GM12878 (cell line): ENCODE measurements around the gene FADD. TPM values are rescaled to one million over a fixed set of nuclear protein-coding genes. Genes with fewer than 3 reads are reported as not detected.

Experiments
- ATAC-seq: fragments of 200-7000 bp; cut with Tn5 transposase; 3 replicates; pipeline ENCODE4 v1.9.1; 2020; ENCODE audit warnings: mild to moderate bottlenecking, moderate library complexity
- BruUV-seq: library from RNA; stranded (reverse); fragments of 400-500 nt; replicated peaks from 2 replicates; lab custom pipeline; 2021; lab: Mats Ljungman, UMichigan
- CTCF ChIA-PET: fragments of 300-600 bp; sonication (Branson Sonifier 250); formaldehyde crosslinking; extraction: SDS; loops from one replicate; lab custom pipeline; 2021; ENCODE audit warnings: inconsistent platforms; lab: Yijun Ruan, JAX
- POLR2A ChIA-PET: fragments of 350-600 bp; formaldehyde crosslinking; extraction: SDS; loops from one replicate; lab custom pipeline; 2021; ENCODE audit warnings: inconsistent platforms; lab: Charles Lee
- RAD21 ChIA-PET: fragments of 300-600 bp; sonication (Branson Sonifier 250); formaldehyde crosslinking; loops from one replicate; lab custom pipeline; 2023; ENCODE audit warnings: antibody characterized with exemption; ENCODE audit not compliant: unreplicated experiment; lab: Charles Lee
- SMC1A ChIA-PET: fragments of 300-600 bp; sonication (Branson Sonifier 250); formaldehyde crosslinking; loops from one replicate; lab custom pipeline; 2023; ENCODE audit not compliant: unreplicated experiment, uncharacterized antibody; lab: Charles Lee
- DNase-seq: peaks from one replicate; pipeline ENCODE4 v3.0.0-alpha.2; 2011; ENCODE audit warnings: low read depth, low spot score
- FAIRE-seq: peaks from 3 replicates; lab custom pipeline; 2011; peaks lifted over from hg19 to GRCh38; lab: Jason Lieb, UNC
- H2AFZ ChIP-seq: 2 replicates; pipeline ENCODE4 v1.6.0; 2011; ENCODE audit warnings: low read depth, low read length, control low read depth; ENCODE audit not compliant: control insufficient read depth
- H3K27ac ChIP-seq: 2 replicates; pipeline ENCODE4 v1.5.1; 2011; ENCODE audit warnings: control low read depth; ENCODE audit not compliant: control insufficient read depth, insufficient read depth
- H3K27me3 ChIP-seq, 2 experiments: replicated peaks in 1 of 2; 2 replicates each; pipeline versions ENCODE4 v1.6.0 to v1.6.1; 2011; ENCODE audit warnings: low read length in 1 of 2; ENCODE audit not compliant: control insufficient read depth in 2 of 2, insufficient read depth in 2 of 2
- H3K36me3 ChIP-seq, 2 experiments: 2 replicates each; pipeline ENCODE4 v1.5.1; 2011; ENCODE audit warnings: low read length in 1 of 2; ENCODE audit not compliant: control insufficient read depth in 2 of 2, insufficient read depth in 2 of 2
- H3K4me1 ChIP-seq: 2 replicates; pipeline ENCODE4 v1.6.1; 2011; ENCODE audit warnings: mild to moderate bottlenecking, low read length, moderate library complexity, mixed read lengths; ENCODE audit not compliant: control insufficient read depth, insufficient read depth
- H3K4me2 ChIP-seq: 2 replicates; pipeline ENCODE4 v1.6.0; 2011; ENCODE audit warnings: control low read depth; ENCODE audit not compliant: control insufficient read depth, insufficient read depth
- H3K4me3 ChIP-seq: fragments of 200-600 bp; sonication (generic); 2 replicates; pipeline ENCODE4 v1.5.1; 2016
- H3K79me2 ChIP-seq: 2 replicates; pipeline ENCODE4 v1.6.0; 2011; ENCODE audit warnings: low read length; ENCODE audit not compliant: control insufficient read depth, insufficient read depth
- H3K9ac ChIP-seq: 2 replicates; pipeline ENCODE4 v1.8.0; 2011; ENCODE audit warnings: low read length, control low read depth, mixed read lengths; ENCODE audit not compliant: control insufficient read depth, insufficient read depth
- H3K9me3 ChIP-seq: replicated peaks from 3 replicates; pipeline ENCODE4 v1.5.1; 2011; ENCODE audit warnings: mild to moderate bottlenecking, low read length; ENCODE audit not compliant: control insufficient read depth, insufficient read depth
- H4K20me1 ChIP-seq: 2 replicates; pipeline ENCODE4 v1.6.0; 2011; ENCODE audit not compliant: control insufficient read depth, insufficient read depth
- ATF3 ChIP-seq: IDR thresholded peaks from 2 replicates; pipeline ENCODE4 v1.6.1; 2011; ENCODE audit warnings: low read depth, mild to moderate bottlenecking, low read length, moderate library complexity, borderline replicate concordance; ENCODE audit errors: extremely low read depth
- BHLHE40 ChIP-seq, 2 experiments: fragments of 450-650 bp in 1 of 2; IDR thresholded peaks; 2 replicates each; pipeline ENCODE4 v1.6.1; 2011 to 2017; ENCODE audit warnings: low read depth in 2 of 2, borderline replicate concordance in 1 of 2, improper control_type of control experiment in 1 of 2, low read length in 1 of 2, mild to moderate bottlenecking in 1 of 2
- CBX3 ChIP-seq: fragments of 200-600 bp; sonication (generic); IDR thresholded peaks from 2 replicates; pipeline ENCODE4 v1.6.1; 2016; ENCODE audit warnings: low read depth, borderline replicate concordance
- CHD4 ChIP-seq: fragments of 200-600 bp; sonication (generic); IDR thresholded peaks from 2 replicates; pipeline ENCODE4 v1.6.1; 2016; ENCODE audit warnings: mild to moderate bottlenecking
- ESRRA ChIP-seq: IDR thresholded peaks from 2 replicates; pipeline ENCODE4 v1.6.1; 2012; ENCODE audit warnings: mild to moderate bottlenecking, low read length, improper control_type of control experiment
- KDM1A ChIP-seq: fragments of 200-600 bp; sonication (generic); IDR thresholded peaks from 2 replicates; pipeline ENCODE4 v1.6.1; 2016; ENCODE audit warnings: borderline replicate concordance
- RAD21 ChIP-seq: IDR thresholded peaks from 2 replicates; pipeline ENCODE4 v1.6.1; 2011; ENCODE audit warnings: mild to moderate bottlenecking, low read depth, low read length, moderate library complexity; ENCODE audit not compliant: insufficient read depth
- REST ChIP-seq: IDR thresholded peaks from 2 replicates; pipeline ENCODE4 v1.6.1; 2012; ENCODE audit warnings: mild to moderate bottlenecking, low read depth, low read length
- USF1 ChIP-seq: IDR thresholded peaks from 2 replicates; pipeline ENCODE4 v1.6.1; 2011; ENCODE audit warnings: borderline replicate concordance, low read depth, mild to moderate bottlenecking, moderate library complexity, mixed read lengths, low read length; ENCODE audit not compliant: insufficient read depth; ENCODE audit errors: extremely low read length
- YBX1 ChIP-seq: fragments of 450-650 bp; IDR thresholded peaks from 2 replicates; pipeline ENCODE4 v1.6.1; 2016; ENCODE audit warnings: antibody characterized with exemption
- ZNF687 ChIP-seq: fragments of 450-650 bp; IDR thresholded peaks from 2 replicates; pipeline ENCODE4 v1.6.1; 2017; ENCODE audit warnings: mild to moderate bottlenecking, moderate library complexity
- ZZZ3 ChIP-seq: IDR thresholded peaks from 2 replicates; pipeline ENCODE4 v1.6.1; 2011; ENCODE audit warnings: low read depth; ENCODE audit not compliant: control insufficient read depth, insufficient read length
- whole genome bisulfite sequencing: methylation state at CpG from one replicate; pipeline ENCODE4 v1.1.6; 2016; ENCODE audit warnings: low lambda C conversion rate; ENCODE audit not compliant: insufficient replicate concordance, insufficient coverage; ENCODE audit errors: missing lambda C conversion rate; 5-methylcytosine and 5-hydroxymethylcytosine counted together
- in situ Hi-C: fragments of 300-500 bp; cut with MboI; formaldehyde crosslinking; loops from 9 replicates; pipeline ENCODE4 v1.14.3; 2018; ENCODE audit warnings: mixed read lengths
- intact Hi-C: fragments of 100-400 bp; cut with micrococcal nuclease; formaldehyde crosslinking; loops from one replicate; pipeline ENCODE4 v1.14.2; 2022; ENCODE audit not compliant: unreplicated experiment
- polyA plus RNA-seq, 11 experiments: library from polyadenylated mRNA; depleted of rRNA in 4 of 11; unstranded in 6 of 11; stranded (reverse) in 5 of 11; fragments of >200 nt; fragmentation: Nextera tagmentation in 4 of 11; fragmentation: Illumina TruSeq in 1 of 11; extraction: Ambion mirVana in 4 of 11; extraction: Trizol in 1 of 11; gene quantifications; 1 replicate in 1 of 11; 2 replicates in 10 of 11; pipeline versions ENCODE4 v1.2.1 to v1.2.3, GENCODE V29; 2011 to 2016; ENCODE audit warnings: inconsistent platforms in 2 of 11, missing spikeins in 2 of 11, low read depth in 1 of 11
- total RNA-seq, 4 experiments: library from RNA; depleted of rRNA in 3 of 4; stranded (reverse); fragments of >200 nt in 3 of 4; fragmentation: Illumina TruSeq in 1 of 4; extraction: Trizol in 1 of 4; gene quantifications; 2 replicates each; pipeline versions ENCODE4 v1.2.1 to v1.2.3, GENCODE V29; 2013 to 2021

Gene FADD
- total and polyA plus RNA-seq, 10 of the 15 experiments (the other 5 are each of a cell fraction or from before 2014, with no cell fraction given) = 0.32 to 38.7 (median 21.8) TPM

- DNase-seq (no peak), FAIRE-seq (no peak), ATAC-seq (no peak)
- CTCF ChIA-PET = no interaction called here
- Histone ChIP-seq H3K36me3 (no peaks in the 10 kb centered on the region), H3K79me2 (no peaks in the 10 kb centered on the region), H3K27ac (no peak overlapping the region), H3K27me3 (no peaks in the 10 kb centered on the region; a peak in 1 of 4 replicates), H3K9ac (no peak overlapping the region), H3K4me1 (peaks cover 8% of the 10 kb centered on the region; the same call in 1 of the 2 replicates), H3K9me3 (no peaks in the 10 kb centered on the region), H3K4me3 (no peak overlapping the region), H4K20me1 (no peaks in the 10 kb centered on the region; the same call in 1 of the 2 replicates), H2AFZ (no peak overlapping the region), H3K4me2 (no peak overlapping the region)
- intact Hi-C loops (no loop called here), in situ Hi-C loops (no loop called here)
- POLR2A ChIA-PET = interaction anchor here (0.6 kb wide), 1 partner anchor 1727 kb away, joined by 3 read pairs; no protein-coding TSS in a partner anchor
- WGBS = 46% methylated on average over 12 of the region's 12 CpGs
- RAD21 ChIA-PET = no interaction called here
- BruUV-seq = no TSS peak
- SMC1A ChIA-PET = no interaction called here
- TF ChIP-seq YBX1 (no peak), ATF3 (no peak), REST (no peak), ZZZ3 (no peak), RAD21 (no peak), BHLHE40 (IDR thresholded peaks at IDR 0.05; ENCODE audit: borderline replicate concordance in 1 of 2, low read depth in 2 of 2, low read length in 1 of 2) (no peak), ESRRA (no peak), USF1 (no peak), CBX3 (no peak), CHD4 (no peak), ZNF687 (no peak), KDM1A (no peak)
Observed at GRCh38 chr11:70255477-70256116, 52.5 kb downstream of the FADD start.
